CD4-positive, alpha-beta T cell treated with Interleukin-15 for 4 hours (primary cell): Measurements from ENCODE around the gene LEUTX.

Experiments used
- DNase-seq: peaks from one replicate; pipeline ENCODE4 v3.0.0-alpha.2; 2020; ENCODE audit warnings: low spot score

Gene LEUTX

DNA sequence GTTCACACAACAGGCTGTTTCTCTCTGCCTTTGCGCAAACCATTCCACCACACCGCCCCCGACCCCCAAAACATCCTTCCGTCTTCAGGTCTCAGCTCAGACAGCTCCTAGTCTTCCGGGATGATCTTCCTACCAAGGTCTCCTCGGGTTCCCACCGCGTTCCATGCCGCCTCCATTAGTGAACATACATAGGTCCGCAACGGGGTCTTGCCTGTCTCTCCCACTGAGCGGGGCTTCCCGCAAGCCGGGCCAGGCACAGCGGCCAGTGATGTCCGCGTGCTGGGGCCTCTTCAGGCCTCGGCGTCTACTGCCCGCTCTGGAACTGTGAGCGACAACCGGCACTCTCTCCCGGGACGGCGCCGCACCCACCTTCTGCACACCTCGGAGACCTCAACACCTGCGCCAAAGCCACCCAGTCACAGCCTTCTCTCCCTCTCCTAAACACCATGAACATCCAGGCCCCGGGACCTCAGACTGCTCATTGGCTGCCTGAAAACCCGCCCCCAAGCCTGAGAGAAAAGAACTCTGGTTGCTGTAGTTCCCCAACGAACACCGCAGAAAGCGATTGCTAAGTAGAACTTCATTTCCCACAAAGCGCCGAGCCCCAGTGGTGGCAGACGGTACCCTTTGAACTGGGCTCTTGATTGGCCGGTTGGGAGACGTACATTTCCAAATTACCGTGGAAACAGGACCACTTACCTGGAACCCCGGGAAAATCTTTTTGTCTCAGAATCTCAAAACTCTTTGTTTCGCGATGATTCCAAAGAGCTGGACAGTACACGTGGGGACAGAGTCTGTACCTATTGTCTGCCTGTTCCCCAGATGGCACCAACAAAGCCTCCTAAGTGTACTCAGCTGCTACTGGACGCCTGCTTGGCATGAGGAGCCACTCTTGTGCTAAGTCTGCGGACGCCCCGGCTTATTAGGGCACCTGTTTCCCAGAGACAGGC lies 45.8 kb downstream of the LEUTX start:
- peak; percentile 91 for DNase-seq

DNA sequence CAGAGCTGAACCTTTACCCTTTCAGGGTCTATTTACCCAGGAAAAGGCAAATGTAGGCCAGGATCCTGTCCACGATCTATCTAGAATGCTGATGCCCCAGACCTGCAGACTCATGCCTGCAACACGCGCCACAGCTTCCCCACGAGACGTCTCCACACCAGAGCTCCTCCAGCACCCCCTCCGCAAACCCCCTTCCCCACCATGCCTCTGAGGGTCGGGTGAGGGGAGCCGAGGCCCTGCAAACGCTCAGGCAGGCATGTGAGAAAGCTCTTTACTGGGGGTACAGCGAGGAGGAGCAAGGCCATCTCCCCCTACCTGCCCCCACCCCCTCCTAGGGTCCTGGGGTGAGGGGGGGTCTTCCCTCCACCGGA lies 46.4 kb downstream of the LEUTX start:
- no peak for DNase-seq

DNA sequence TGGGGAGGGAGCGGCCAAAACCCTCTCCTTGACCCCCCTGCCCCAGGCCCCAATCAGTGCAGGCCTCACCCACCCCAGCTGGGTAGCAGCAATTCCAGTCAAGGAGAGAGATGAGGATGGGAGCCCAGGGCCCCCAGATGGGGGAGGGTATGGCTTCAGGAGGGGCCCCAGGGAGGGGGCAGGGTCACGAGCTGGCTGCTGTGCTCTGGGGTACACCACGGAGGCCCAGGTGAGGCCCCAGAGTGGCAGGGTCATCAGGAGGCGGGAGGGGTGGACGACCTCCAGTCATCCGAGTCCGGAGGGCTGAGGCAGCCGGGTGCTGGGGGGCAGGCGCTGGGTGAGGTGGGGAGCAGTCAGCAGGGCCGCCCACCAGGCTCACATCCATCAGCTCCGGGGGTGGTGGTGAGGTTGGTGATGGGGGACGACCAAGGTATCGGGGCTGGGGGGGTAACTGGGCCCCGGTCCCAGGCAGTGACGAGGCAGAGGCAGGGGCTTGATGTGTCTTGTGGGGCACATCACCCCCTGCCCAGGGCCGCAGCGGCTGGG lies 47.0 kb downstream of the LEUTX start:
- no peak for DNase-seq

DNA sequence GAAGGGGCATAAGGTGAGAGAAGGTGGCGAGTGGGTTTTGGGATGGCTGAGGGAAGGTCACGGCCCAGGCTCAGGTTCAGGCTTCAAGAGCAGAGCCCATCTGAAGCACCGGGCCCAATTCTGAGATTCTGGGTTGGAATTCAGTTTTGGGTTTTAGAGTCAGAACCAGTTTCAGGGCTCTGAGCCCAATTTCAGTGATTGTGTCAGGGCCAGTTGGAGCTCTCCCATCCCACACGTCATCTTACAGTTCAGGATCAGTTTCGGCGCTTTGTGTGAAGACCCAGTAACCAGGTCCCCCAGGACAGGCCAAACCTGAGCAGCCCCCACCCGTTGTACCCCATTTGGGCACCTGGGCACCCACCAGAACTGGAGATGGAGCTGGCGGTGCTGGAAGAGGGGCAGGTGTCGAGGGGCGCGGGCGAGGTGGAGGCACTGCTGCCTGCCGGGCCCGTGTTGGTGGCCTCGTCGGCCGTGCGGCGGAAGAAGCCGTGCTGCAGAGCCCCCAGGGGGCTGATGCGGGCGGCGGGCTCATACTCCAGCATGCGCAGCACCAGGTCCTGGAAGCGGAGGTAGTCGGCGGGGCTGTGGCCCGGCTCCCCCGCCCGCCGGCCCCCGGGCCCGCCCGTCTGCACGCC lies 47.8 kb downstream of the LEUTX start:
- no peak for DNase-seq

DNA sequence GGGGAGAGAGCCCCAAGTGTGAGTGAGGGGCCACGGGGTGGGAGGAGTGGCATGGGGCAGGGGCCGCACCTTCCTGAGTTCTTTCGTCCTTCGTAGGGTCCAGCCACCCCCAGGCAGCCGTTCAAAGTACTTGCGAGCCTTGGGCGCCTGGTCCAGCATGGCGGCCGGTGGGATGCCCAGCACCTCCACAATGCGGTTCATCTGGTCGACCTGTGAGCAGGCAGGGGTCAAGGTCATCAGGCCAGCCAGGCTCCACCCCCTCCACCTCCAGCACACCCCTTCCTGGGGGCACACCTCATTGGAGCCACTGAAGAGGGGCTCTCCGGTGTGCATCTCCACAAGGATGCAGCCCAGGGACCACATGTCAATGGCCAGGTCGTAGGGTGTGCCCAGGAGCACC lies 48.6 kb downstream of the LEUTX start:
- no peak for DNase-seq

DNA sequence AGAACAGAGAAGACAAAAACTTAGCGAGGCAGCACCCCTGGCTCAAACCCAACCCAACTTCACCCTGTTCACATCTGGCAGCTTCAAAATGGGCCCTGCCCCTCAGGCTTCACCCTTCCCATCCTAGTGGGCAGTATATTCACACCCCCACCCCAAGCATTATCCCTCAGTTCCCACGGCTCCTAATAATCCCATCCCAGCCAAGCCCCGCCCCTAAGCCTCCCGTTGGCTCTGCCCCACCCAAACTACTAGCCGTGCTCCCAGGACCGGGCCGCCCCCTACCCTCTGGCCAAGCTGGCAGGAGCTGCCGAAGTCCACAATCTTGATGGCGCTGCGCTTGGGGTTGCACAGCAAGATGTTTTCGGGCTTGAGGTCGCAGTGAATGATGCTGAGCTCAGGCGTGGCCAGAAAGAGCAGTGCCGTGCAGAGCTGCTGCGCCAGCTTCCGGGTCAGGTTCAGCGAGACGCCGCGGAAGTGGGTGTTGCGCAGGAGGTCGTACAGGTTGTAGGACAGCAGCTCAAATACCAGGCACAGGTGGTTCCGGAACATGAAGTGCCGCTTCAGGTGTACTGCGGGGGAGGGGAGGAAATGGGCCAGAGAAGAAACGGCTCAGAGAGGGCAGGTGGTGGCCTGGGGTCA lies 49.5 kb downstream of the LEUTX start:
- peak; percentile 31 for DNase-seq

DNA sequence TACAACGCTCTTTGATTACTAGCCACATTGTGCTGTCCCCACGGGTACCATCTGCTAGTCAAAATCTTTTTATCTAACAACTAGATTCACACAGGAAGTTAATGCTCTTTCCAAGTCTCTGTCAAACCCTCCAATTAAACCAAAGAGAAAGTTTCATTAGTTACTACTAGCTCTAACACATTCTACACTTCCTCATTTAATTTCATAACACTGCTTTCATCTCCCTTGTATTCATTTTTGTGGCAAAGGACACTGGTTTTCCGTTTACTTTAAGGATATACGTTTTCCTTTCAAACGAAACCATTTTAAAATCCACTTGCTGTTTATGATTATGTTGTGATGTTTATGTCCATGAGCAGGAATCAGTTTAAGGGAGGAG lies 50.0 kb downstream of the LEUTX start:
- DNase-seq: no peak

DNA sequence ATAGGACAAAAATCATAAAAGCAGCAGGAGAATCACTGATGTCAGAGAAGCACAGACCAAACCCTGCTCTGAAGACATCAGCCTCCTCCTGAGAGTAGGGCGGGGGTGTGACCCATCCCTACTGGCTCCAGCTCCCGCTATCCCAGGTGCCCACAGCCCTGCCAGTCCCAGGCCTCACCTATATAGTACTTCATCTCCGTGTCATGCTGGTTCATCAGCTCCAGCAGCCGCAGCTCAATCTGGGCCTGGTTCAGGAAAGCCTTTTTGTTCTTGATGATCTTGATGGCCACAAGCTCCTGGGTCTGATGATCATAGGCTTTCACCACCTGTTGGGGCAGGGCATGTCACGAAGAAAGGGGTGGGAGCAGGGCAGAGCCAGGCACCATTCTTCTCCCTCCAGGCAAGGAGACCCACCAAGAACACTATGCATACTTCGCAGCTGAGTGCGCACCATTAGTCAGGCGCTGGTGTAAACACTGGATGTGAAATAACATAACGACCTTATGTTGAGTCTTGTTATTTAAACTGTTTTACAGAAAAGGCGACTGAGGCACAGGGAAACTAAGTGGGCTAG lies 51.1 kb downstream of the LEUTX start:
- no peak for DNase-seq

DNA sequence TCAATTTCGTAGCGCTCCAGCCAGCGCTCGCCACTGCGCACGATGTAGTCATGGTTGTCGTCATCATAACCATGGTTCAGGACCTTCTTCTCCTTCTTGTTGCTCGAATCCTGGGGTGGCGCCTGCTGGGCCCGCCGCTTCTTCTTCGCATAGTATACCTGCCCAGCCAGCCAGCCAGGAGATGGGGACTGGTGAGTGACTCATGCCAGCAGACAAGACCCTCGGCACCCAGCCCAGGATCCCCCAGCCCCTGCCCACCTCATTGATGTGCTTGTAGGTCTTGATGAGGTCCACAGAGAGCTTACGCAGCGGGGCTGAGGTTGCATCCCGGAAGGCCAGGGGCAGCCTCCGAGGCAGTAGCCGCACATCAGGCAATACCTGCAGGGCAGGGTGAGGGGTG lies 51.8 kb downstream of the LEUTX start:
- no peak for DNase-seq

DNA sequence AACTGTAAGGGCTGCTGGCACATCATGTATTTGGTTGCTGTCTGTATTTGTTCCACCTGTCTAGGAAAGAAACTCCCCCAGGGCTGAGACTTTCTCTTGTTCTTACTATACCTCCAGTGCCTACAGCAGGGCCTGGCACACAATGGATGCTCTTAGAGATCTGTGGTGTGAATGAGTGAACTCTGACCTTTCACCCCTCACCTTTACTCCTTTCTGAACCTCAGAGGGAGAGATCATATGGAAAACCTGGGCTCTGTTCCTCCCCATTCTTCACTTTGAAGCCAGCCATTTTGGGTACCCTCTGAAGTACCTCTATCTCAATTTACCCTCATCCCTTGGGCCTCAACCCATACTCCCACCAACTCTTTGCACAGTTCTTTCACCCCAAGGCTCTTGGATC lies 52.2 kb downstream of the LEUTX start:
- DNase-seq: no peak

DNA sequence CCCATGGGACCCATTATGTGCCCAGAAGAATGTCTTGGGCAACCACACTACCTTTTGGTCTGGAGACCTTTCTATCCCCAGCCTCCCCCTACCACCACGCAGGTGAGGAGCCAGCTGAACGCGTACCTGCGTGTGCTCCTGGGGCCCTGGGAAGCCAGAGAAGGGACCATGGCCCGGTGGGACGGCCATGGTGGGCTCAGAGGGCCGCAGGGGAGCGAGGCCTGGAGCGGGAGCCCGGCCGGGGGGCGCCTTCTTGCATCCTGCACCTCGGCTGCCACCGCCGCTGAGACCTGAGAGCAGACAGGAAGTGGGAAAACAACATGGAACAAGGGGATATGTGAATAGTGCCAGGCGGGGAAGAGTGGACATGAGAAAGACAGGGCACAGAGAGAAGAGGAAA lies 53.0 kb downstream of the LEUTX start:
- no peak for DNase-seq

DNA sequence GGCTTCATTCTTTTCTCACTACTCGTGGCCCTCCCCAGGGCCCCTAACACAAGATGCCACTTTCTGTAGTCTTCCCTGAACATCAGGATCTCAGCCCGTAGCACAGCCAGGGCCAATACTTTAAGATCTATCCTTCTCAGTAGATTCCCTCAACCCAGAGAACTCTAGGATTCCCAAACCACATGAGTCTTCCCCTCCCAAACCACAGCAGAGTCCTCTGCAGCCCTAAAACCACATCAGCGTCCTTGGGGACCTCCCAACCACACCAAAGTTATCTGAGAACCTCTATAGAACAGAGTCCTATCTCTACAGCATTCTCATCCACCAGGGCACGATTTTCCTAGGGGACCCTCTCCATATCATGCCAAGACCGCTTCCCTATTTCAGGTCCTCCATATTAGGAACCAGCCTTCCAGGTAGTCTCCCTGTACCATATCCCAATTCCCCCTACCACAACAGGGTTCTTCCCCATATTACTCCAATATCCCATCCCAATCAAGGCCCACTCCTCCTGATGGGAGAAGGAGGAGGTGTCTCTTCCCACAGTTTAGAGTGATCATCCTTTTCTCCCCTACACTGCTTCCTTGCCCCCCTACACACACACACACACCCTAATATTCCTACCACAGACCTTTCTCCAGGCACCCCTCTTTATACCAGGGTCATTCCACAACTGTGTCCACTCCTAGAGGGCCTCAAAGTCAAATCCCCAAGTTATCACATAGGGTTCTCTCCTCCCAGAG lies 53.9 kb downstream of the LEUTX start:
- DNase-seq: no peak

DNA sequence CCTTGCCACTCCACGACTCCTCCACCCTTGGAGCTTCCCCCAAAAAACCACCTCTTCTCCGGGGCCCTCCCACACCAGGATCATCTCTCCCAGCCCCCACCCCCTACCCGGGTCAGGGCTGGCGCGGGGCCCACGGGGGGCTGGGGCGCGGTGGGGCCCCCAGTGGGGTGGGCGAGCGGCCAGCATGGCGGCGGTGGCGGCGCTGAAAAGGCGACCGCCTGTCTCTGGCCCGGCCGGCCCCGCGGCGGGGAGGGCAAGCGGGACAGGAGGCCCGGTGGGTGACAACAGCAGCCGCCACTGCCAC lies 54.5 kb downstream of the LEUTX start:
- no peak for DNase-seq

DNA sequence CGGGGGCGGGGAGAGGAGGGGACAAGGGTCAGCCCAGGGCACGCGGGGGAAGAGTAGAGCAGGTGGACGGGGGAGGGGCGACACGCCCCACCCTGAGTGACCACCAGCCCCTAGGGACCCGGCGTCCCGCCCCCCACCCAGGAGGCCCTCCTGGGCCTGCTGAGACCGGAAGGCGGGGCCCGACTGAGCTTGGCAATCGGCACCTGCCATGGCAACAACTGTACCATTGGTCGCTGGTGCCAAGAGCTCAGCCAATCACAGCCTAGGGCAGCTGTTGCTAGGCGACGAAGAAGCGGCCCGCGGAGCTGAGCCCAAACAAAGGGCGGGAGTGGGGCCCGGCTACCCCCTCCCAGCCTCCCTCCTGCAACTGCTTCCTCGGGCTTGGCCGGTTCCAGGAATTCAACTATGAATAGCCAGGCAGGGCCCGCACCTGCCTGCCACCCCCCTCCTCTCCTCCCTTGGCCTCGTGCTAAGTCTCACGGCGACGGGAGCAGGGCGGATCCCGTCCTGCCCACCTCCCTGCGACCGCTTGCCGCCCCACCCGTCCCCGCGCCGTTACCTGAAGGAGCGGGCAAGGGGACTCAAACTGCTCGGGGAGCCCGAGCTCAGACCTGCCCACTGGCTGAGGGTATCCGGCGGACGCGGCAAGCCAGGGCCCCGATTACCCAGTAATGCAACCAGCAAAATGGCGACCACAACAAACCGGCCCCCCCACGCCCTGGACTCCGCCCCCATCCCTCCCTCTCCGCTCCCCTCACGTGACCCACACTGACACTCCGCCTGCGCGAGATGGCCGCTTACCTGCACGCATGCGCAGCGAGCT lies 55.0 kb downstream of the LEUTX start, which contains the start of gene DYRK1B:
Gene DYRK1B (minus strand): TSS at position 699 of the 823 bp plus-strand sequence. CDS start 2,295 bp downstream, outside the sequence.
- DNase-seq: peak; percentile 98

DNA sequence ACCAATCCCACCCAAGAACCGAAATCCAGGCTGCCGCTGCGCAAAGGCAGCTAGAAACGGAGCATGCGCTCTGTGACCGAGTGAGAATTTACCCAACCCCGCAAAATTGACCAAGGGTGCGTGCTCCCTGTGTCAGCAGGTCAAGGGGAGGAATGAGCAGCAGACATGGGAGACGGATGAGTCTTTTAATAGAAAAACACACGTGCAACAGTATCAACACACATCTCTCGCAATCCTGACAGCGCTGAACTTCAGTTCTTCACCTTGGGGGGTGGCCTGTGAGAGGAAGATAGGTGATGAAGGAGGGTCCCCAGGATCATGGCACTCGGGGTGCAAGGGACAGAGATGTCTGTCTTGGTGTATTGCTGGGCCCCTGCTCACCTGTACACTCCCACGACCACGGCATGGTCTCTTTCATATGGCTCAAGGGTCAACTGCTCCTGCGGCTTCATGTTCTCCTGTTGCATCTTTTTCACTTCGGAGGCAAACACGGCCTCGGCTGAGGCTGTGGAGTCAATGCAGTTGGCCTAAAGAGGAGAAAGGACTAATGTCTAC lies 55.7 kb downstream of the LEUTX start:
- DNase-seq: no peak
